IMR-90 (cell line): Measurements from ENCODE around the gene TXNRD1. TPM values are rescaled to one million over a fixed set of nuclear protein-coding genes. Genes with fewer than 3 reads are reported as not detected.

Experiments used
- ATAC-seq: fragments of 200-7000 bp; cut with Tn5 transposase; 2 replicates; pipeline ENCODE4 v1.9.1; 2020; ENCODE audit warnings: low read depth, mild to moderate bottlenecking, moderate library complexity
- BruUV-seq: library from RNA; stranded (reverse); fragments of 400-500 nt; replicated peaks from 2 replicates; lab custom pipeline; 2021; lab: Mats Ljungman, UMichigan
- CTCF ChIA-PET: fragments of 300-600 bp; formaldehyde crosslinking; extraction: SDS; loops from one replicate; lab custom pipeline; 2021; ENCODE audit warnings: antibody characterized with exemption; lab: Yijun Ruan, JAX
- POLR2A ChIA-PET: fragments of 300-600 bp; sonication (Branson Sonifier 250); formaldehyde crosslinking; loops from one replicate; lab custom pipeline; 2022; ENCODE audit warnings: antibody characterized with exemption; ENCODE audit not compliant: unreplicated experiment; lab: Charles Lee
- DNase-seq: peaks from one replicate; pipeline ENCODE4 v3.0.0; 2013
- H2AFZ ChIP-seq: replicated peaks from 2 replicates; pipeline ENCODE3; 2013; ENCODE audit warnings: low read length, mild to moderate bottlenecking; ENCODE audit not compliant: poor library complexity
- H2AK5ac ChIP-seq: 2 replicates; pipeline ENCODE4 v1.6.1; 2013; ENCODE audit warnings: low read depth, low read length, inconsistent platforms
- H2AK9ac ChIP-seq: replicated peaks from 2 replicates; pipeline ENCODE3; 2013; ENCODE audit warnings: mild to moderate bottlenecking, low read depth, low read length, moderate library complexity; ENCODE audit not compliant: poor library complexity
- H2BK120ac ChIP-seq: 2 replicates; pipeline ENCODE4 v1.6.1; 2013; ENCODE audit warnings: low read depth, low read length, inconsistent platforms
- H2BK15ac ChIP-seq: 3 replicates; pipeline ENCODE4 v1.6.1; 2013; ENCODE audit warnings: low read depth, low read length, inconsistent platforms
- H2BK20ac ChIP-seq: 2 replicates; pipeline ENCODE4 v1.6.1; 2013; ENCODE audit warnings: low read depth, mild to moderate bottlenecking, inconsistent platforms, low read length, moderate library complexity
- H2BK5ac ChIP-seq: 2 replicates; pipeline ENCODE4 v1.6.1; 2013; ENCODE audit warnings: mild to moderate bottlenecking, low read depth, low read length, inconsistent platforms; ENCODE audit not compliant: poor library complexity, severe bottlenecking
- H3K14ac ChIP-seq: replicated peaks from 2 replicates; pipeline ENCODE4 v1.6.1; 2013; ENCODE audit warnings: low read depth, low read length, inconsistent platforms
- H3K18ac ChIP-seq: 2 replicates; pipeline ENCODE4 v1.6.1; 2013; ENCODE audit warnings: low read depth, low read length, control low read depth
- H3K23ac ChIP-seq: 2 replicates; pipeline ENCODE4 v1.6.1; 2013; ENCODE audit warnings: low read depth, low read length, inconsistent platforms
- H3K27ac ChIP-seq: 2 replicates; pipeline ENCODE4 v1.5.1; 2013; ENCODE audit warnings: mild to moderate bottlenecking, control low read depth, low read length; ENCODE audit not compliant: insufficient read depth
- H3K27me3 ChIP-seq: 2 replicates; pipeline ENCODE4 v1.6.1; 2013; ENCODE audit warnings: low read length; ENCODE audit not compliant: control insufficient read depth, insufficient read depth
- H3K36me3 ChIP-seq: 2 replicates; pipeline ENCODE4 v1.6.1; 2013; ENCODE audit warnings: low read length, mixed read lengths; ENCODE audit not compliant: control insufficient read depth, insufficient read depth
- H3K4ac ChIP-seq: 2 replicates; pipeline ENCODE4 v1.6.1; 2013; ENCODE audit warnings: low read depth, low read length, inconsistent platforms
- H3K4me1 ChIP-seq: 2 replicates; pipeline ENCODE4 v1.6.1; 2013; ENCODE audit warnings: low read length, mixed read lengths; ENCODE audit not compliant: control insufficient read depth, insufficient read depth
- H3K4me2 ChIP-seq: 2 replicates; pipeline ENCODE4 v1.6.1; 2013; ENCODE audit warnings: low read depth, mild to moderate bottlenecking, control low read depth, low read length, moderate library complexity
- H3K4me3 ChIP-seq: 2 replicates; pipeline ENCODE4 v1.5.1; 2013; ENCODE audit warnings: low read depth, mild to moderate bottlenecking, control low read depth, low read length, moderate library complexity; ENCODE audit not compliant: insufficient read depth
- H3K56ac ChIP-seq: 2 replicates; pipeline ENCODE4 v1.6.1; 2013; ENCODE audit warnings: low read length, inconsistent platforms; ENCODE audit not compliant: insufficient read depth; ENCODE audit errors: extremely low read depth
- H3K79me1 ChIP-seq, 2 experiments: 2 replicates each; pipeline ENCODE4 v1.6.1; 2013; ENCODE audit warnings: low read length in 2 of 2, inconsistent platforms in 1 of 2, low read depth in 1 of 2
- H3K9ac ChIP-seq: 2 replicates; pipeline ENCODE4 v1.6.1; 2013; ENCODE audit warnings: low read depth, low read length, control low read depth
- H3K9me1 ChIP-seq: 2 replicates; pipeline ENCODE4 v1.6.1; 2013; ENCODE audit warnings: low read length, inconsistent platforms; ENCODE audit not compliant: insufficient read depth
- H3K9me3 ChIP-seq: 2 replicates; pipeline ENCODE4 v1.6.1; 2013; ENCODE audit warnings: low read length; ENCODE audit not compliant: control insufficient read depth, insufficient read depth
- H4K20me1 ChIP-seq: 2 replicates; pipeline ENCODE4 v1.6.1; 2013; ENCODE audit warnings: low read length, inconsistent platforms; ENCODE audit not compliant: insufficient read depth
- H4K5ac ChIP-seq: 2 replicates; pipeline ENCODE4 v1.6.1; 2013; ENCODE audit warnings: mild to moderate bottlenecking, low read depth, low read length, control low read depth
- H4K8ac ChIP-seq, 2 experiments: 2 replicates each; pipeline ENCODE4 v1.6.1; 2013; ENCODE audit warnings: low read depth in 2 of 2, low read length in 2 of 2, control low read depth in 1 of 2, inconsistent platforms in 1 of 2
- H4K91ac ChIP-seq: 2 replicates; pipeline ENCODE4 v1.6.1; 2013; ENCODE audit warnings: low read depth, low read length, inconsistent platforms; ENCODE audit not compliant: insufficient read depth
- BHLHE40 ChIP-seq: fragments of 150-350 bp; IDR thresholded peaks from 2 replicates; pipeline ENCODE4 v1.6.1; 2016; ENCODE audit warnings: mild to moderate bottlenecking, low read depth, low read length
- CHD1 ChIP-seq: IDR thresholded peaks from 2 replicates; pipeline ENCODE4 v1.6.1; 2012; ENCODE audit warnings: low read depth, low read length, improper control_type of control experiment
- MAFK ChIP-seq: IDR thresholded peaks from 2 replicates; pipeline ENCODE4 v1.6.1; 2012; ENCODE audit warnings: low read depth, low read length, improper control_type of control experiment
- POLR2A ChIP-seq: IDR thresholded peaks from 2 replicates; pipeline ENCODE4 v1.6.1; 2012; ENCODE audit warnings: mild to moderate bottlenecking, low read depth, low read length
- RAD21 ChIP-seq: IDR thresholded peaks from 2 replicates; pipeline ENCODE4 v1.6.1; 2012; ENCODE audit warnings: low read length, improper control_type of control experiment
- RCOR1 ChIP-seq: IDR thresholded peaks from 2 replicates; pipeline ENCODE4 v1.6.1; 2012; ENCODE audit warnings: mild to moderate bottlenecking, low read length, improper control_type of control experiment; ENCODE audit not compliant: insufficient replicate concordance
- RFX5 ChIP-seq: IDR thresholded peaks from 2 replicates; pipeline ENCODE4 v1.8.0; 2012; ENCODE audit warnings: low read depth, mild to moderate bottlenecking, low read length, moderate library complexity
- USF2 ChIP-seq: fragments of 150-350 bp; IDR thresholded peaks from 2 replicates; pipeline ENCODE4 v1.6.1; 2017; ENCODE audit warnings: mild to moderate bottlenecking, antibody characterized with exemption, low read length, low read depth
- WGBS, 2 experiments: methylation state at CpG; one replicate each; pipeline versions ENCODE4 v1.1.5 to v1.1.7; 2013; ENCODE audit warnings: missing lambda C conversion rate in 2 of 2; ENCODE audit not compliant: insufficient read length in 1 of 2; ENCODE audit errors: extremely low coverage in 2 of 2; 5-methylcytosine and 5-hydroxymethylcytosine counted together
- dilution Hi-C: fragments of 300-500 bp; cut with HindIII; formaldehyde crosslinking; loops from one replicate; pipeline ENCODE4 v1.14.3; 2018; ENCODE audit warnings: low sequenced_read_pairs; ENCODE audit not compliant: unreplicated experiment
- in situ Hi-C: fragments of 300-500 bp; cut with MboI; formaldehyde crosslinking; loops from 3 replicates; pipeline ENCODE4 v1.14.3; 2019; ENCODE audit warnings: low sequenced_read_pairs, inconsistent platforms, mixed read lengths
- intact Hi-C: fragments of 100-400 bp; cut with micrococcal nuclease; formaldehyde crosslinking; loops from 2 replicates; pipeline ENCODE4 v1.10.0; 2022
- polyA plus RNA-seq, 3 experiments: library from polyadenylated mRNA; depleted of rRNA; stranded (reverse); fragments of >200 nt; gene quantifications; 2 replicates each; pipeline ENCODE4 v1.2.3, GENCODE V29; 2012; ENCODE audit warnings: low replicate concordance in 1 of 3
- total RNA-seq: library from RNA; depleted of rRNA; stranded (reverse); fragments of >200 nt; gene quantifications from 2 replicates; pipeline ENCODE4 v1.2.3, GENCODE V29; 2012
- TF ChIP-seq, protein P1 (sequence below): conservative IDR thresholded peaks from 2 replicates; pipeline ENCODE4 v1.5.1; 2012; ENCODE audit warnings: mild to moderate bottlenecking, low read depth, low read length, improper control_type of control experiment

The TXNRD1 gene
- total and polyA plus RNA-seq, 2 of the 4 experiments (the other 2 are of a cell fraction): 379 to 582 TPM

DNA sequence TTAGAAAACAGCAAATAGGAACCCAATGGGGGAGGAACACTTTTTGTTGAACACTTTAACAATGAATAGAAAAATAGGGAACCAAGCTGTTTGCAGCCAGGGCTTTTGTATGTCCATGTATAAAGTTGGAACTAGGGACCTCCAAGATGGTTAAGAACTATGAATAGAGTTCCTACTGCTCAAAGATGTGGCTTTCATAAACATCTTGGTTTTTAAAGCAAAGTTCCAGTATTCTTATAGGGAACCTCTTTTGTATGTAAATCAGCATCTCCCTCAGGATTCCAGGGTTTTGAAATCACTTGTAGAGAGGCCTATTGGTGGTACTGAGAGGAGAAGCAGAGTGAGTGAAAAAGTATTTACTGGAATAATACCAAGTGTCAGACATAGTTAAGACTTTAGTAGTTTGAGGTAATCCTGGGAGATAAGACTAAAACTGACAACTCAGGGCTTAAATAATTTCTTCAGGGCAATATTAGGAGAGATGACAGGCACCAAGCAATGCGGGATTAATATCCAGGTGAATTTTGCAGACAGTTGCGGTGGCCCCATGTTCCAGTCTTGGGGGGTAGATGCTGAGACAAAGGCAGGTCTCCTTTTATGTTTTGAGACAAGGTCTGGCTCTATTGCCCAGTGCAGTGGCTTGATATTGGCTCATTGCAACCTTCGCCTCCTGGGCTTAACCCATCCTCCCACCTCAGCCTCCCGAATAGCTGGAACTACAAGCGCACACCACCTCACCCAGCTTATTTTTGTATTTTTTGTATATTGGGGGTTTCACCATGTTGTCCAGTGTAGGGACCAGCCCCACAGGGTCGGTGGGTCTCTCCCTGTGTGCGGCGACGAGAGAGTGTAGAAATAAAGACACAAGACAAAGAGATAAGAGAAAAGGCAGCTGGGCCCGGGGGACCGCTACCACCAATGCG lies 77.6 kb downstream of the TXNRD1 start:
- Histone ChIP-seq H2AK5ac (no peak overlapping the region), H4K5ac (no peak overlapping the region), H4K91ac (no peak overlapping the region), H2AK9ac (no peak overlapping the region), H3K23ac (0 out of 2 replicates have a peak overlapping the region, but pooled peaks have one; percentile 5), H3K36me3 (peaks cover 54% of the 10 kb centered on the region), H3K56ac (0 out of 2 replicates have a peak overlapping the region, but pooled peaks have one; percentile 9), H3K4me3 (no peak overlapping the region), H3K79me1 (peaks cover 4 to 12% of the 10 kb centered on the region in 2 experiments; a peak in 1 of 4 replicates), H3K18ac (0 out of 2 replicates have a peak overlapping the region, but pooled peaks have one; percentile 11), H3K9me1 (peaks cover 6% of the 10 kb centered on the region; the same call in 1 of the 2 replicates), H3K9ac (no peak overlapping the region; the same call in 1 of the 2 replicates), H2BK120ac (no peak overlapping the region), H4K20me1 (peaks cover 93% of the 10 kb centered on the region), H2BK15ac (no peak overlapping the region), H3K27me3 (no peaks in the 10 kb centered on the region), H3K4ac (no peak overlapping the region), H2BK20ac (no peak overlapping the region), H3K14ac (peak overlapping the region; percentile 9; the same call in 1 of the 2 replicates), H3K4me1 (peaks cover 22% of the 10 kb centered on the region), H2AFZ (no peak overlapping the region), H3K9me3 (no peaks in the 10 kb centered on the region), H3K27ac (peak overlapping the region; percentile 38; the same call in 1 of the 2 replicates), H2BK5ac (peak overlapping the region; percentile 53), H3K4me2 (peak overlapping the region; percentile 62), H4K8ac (no peak overlapping the region)
- CTCF ChIA-PET: no interaction called here
- intact Hi-C loops (loop anchor here (10.0 kb wide), 1 partner anchor 418 kb away; no protein-coding TSS in a partner anchor), in situ Hi-C loops (no loop called here), dilution Hi-C loops (no loop called here)
- DNase-seq: no peak
- TF ChIP-seq CHD1 (no peak), BHLHE40 (no peak), RAD21 (no peak), RCOR1 (no peak), POLR2A (no peak), RFX5 (no peak), MAFK (no peak), USF2 (no peak)
- TF ChIP-seq, protein P1, sequence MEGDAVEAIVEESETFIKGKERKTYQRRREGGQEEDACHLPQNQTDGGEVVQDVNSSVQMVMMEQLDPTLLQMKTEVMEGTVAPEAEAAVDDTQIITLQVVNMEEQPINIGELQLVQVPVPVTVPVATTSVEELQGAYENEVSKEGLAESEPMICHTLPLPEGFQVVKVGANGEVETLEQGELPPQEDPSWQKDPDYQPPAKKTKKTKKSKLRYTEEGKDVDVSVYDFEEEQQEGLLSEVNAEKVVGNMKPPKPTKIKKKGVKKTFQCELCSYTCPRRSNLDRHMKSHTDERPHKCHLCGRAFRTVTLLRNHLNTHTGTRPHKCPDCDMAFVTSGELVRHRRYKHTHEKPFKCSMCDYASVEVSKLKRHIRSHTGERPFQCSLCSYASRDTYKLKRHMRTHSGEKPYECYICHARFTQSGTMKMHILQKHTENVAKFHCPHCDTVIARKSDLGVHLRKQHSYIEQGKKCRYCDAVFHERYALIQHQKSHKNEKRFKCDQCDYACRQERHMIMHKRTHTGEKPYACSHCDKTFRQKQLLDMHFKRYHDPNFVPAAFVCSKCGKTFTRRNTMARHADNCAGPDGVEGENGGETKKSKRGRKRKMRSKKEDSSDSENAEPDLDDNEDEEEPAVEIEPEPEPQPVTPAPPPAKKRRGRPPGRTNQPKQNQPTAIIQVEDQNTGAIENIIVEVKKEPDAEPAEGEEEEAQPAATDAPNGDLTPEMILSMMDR: no peak
- POLR2A ChIA-PET: interaction anchor here (1.3 kb wide), 1 partner anchor 75 kb away, joined by 5 read pairs; no protein-coding TSS in a partner anchor
- ATAC-seq: peak; percentile 18; the same call in 1 of the 2 replicates
- WGBS, 2 experiments: no CpG with 5 or more reads among the region's 12 CpGs
- BruUV-seq: no TSS peak
